Activated T-cell treated with anti-CD3 and anti-CD28 coated beads, Interleukin-2, amount 50 U/mL, for 24 hours (primary cell): ENCODE results near the gene DYNC1LI2.
"Not testable (repeated sequence)": the region's sequence is repeated elsewhere in the genome, so short reads cannot be mapped to it uniquely, and the experiment has no call there.

Experiments
- DNase-seq: peaks from one replicate; pipeline ENCODE4 v3.0.0-alpha.2; 2020
- H3K27ac Mint-ChIP-seq: 2 replicates; pipeline ENCODE4 v1.8.0; 2020; ENCODE audit warnings: mild to moderate bottlenecking, mixed read lengths
- H3K27me3 Mint-ChIP-seq: 2 replicates; pipeline ENCODE4 v1.8.0; 2020; ENCODE audit warnings: mixed read lengths
- H3K36me3 Mint-ChIP-seq: 2 replicates; pipeline ENCODE4 v1.8.0; 2020; ENCODE audit warnings: low read depth, mixed read lengths
- H3K4me1 Mint-ChIP-seq: 2 replicates; pipeline ENCODE4 v1.8.0; 2020; ENCODE audit warnings: low read depth, mixed read lengths
- H3K4me3 Mint-ChIP-seq: 2 replicates; pipeline ENCODE4 v1.8.0; 2020; ENCODE audit warnings: mild to moderate bottlenecking, moderate library complexity, mixed read lengths
- H3K9me3 Mint-ChIP-seq: 2 replicates; pipeline ENCODE4 v1.8.0; 2020; ENCODE audit warnings: mixed read lengths

DYNC1LI2 gene

GRCh38 chr16:66695935-66696668 lies 55.3 kb downstream of the DYNC1LI2 start:
- no peak for DNase-seq
- H3K27ac Mint-ChIP-seq = no peak overlapping the region
- H3K4me1 Mint-ChIP-seq = peaks cover 22% of the 10 kb centered on the region
- H3K9me3 Mint-ChIP-seq = no peaks in the 10 kb centered on the region
- H3K4me3 Mint-ChIP-seq = peak overlapping the region; percentile 71
- no peaks in the 10 kb centered on the region for H3K36me3 Mint-ChIP-seq
- peaks cover 16% of the 10 kb centered on the region for H3K27me3 Mint-ChIP-seq

GRCh38 chr16:66695471-66695934 lies 55.9 kb downstream of the DYNC1LI2 start:
- DNase-seq = peak; percentile 35
- H3K9me3 Mint-ChIP-seq = no peaks in the 10 kb centered on the region

GRCh38 chr16:66693149-66693548 lies 58.3 kb downstream of the DYNC1LI2 start:
- DNase-seq = no peak
- Mint-ChIP-seq H3K36me3 (no peaks in the 10 kb centered on the region), H3K27me3 (peaks cover 20% of the 10 kb centered on the region), H3K4me3 (no peak overlapping the region), H3K4me1 (peaks cover 23% of the 10 kb centered on the region), H3K27ac (no peak overlapping the region), H3K9me3 (no peaks in the 10 kb centered on the region)

More at GRCh38 chr16:66695471-66695934, 55.9 kb downstream of the DYNC1LI2 start:
- peaks cover 23% of the 10 kb centered on the region for H3K4me1 Mint-ChIP-seq
- H3K27me3 Mint-ChIP-seq = peaks cover 17% of the 10 kb centered on the region
- H3K4me3 Mint-ChIP-seq = peak overlapping the region; percentile 71
- no peaks in the 10 kb centered on the region for H3K36me3 Mint-ChIP-seq
- H3K27ac Mint-ChIP-seq = no peak overlapping the region

- DNase-seq = no peak
- Mint-ChIP-seq H3K4me1 (peaks cover 22% of the 10 kb centered on the region), H3K27me3 (peaks cover 18% of the 10 kb centered on the region), H3K27ac (no peak overlapping the region), H3K36me3 (no peaks in the 10 kb centered on the region), H3K4me3 (no peak overlapping the region), H3K9me3 (no peaks in the 10 kb centered on the region)
Measured at GRCh38 chr16:66692341-66692740, 59.1 kb downstream of the DYNC1LI2 start.

GRCh38 chr16:66691234-66691633 lies 60.2 kb downstream of the DYNC1LI2 start:
- DNase-seq = no peak
- no peak overlapping the region for H3K27ac Mint-ChIP-seq
- no peak overlapping the region for H3K4me3 Mint-ChIP-seq
- H3K27me3 Mint-ChIP-seq = peaks cover 17% of the 10 kb centered on the region
- H3K9me3 Mint-ChIP-seq = no peaks in the 10 kb centered on the region
- peaks cover 16% of the 10 kb centered on the region for H3K4me1 Mint-ChIP-seq
- no peaks in the 10 kb centered on the region for H3K36me3 Mint-ChIP-seq

GRCh38 chr16:66690106-66690847 lies 61.1 kb downstream of the DYNC1LI2 start:
- no peak for DNase-seq
- peaks cover 10% of the 10 kb centered on the region for H3K4me1 Mint-ChIP-seq
- no peaks in the 10 kb centered on the region for H3K36me3 Mint-ChIP-seq
- H3K27ac Mint-ChIP-seq = no peak overlapping the region
- H3K9me3 Mint-ChIP-seq = no peaks in the 10 kb centered on the region
- no peak overlapping the region for H3K4me3 Mint-ChIP-seq
- H3K27me3 Mint-ChIP-seq = peaks cover 11% of the 10 kb centered on the region

- Mint-ChIP-seq H3K27ac (no peak overlapping the region), H3K4me3 (no peak overlapping the region), H3K27me3 (peaks cover 3% of the 10 kb centered on the region), H3K9me3 (no peaks in the 10 kb centered on the region), H3K36me3 (no peaks in the 10 kb centered on the region), H3K4me1 (peaks cover 3% of the 10 kb centered on the region)
- no peak for DNase-seq
Measured at GRCh38 chr16:66689282-66689681, 62.1 kb downstream of the DYNC1LI2 start.

- no peak overlapping the region for H3K27ac Mint-ChIP-seq
- no peaks in the 10 kb centered on the region for H3K9me3 Mint-ChIP-seq
- no peak overlapping the region for H3K4me3 Mint-ChIP-seq
Measured at GRCh38 chr16:66687906-66688625, 63.3 kb downstream of the DYNC1LI2 start.

GRCh38 chr16:66685501-66686115 lies 65.8 kb downstream of the DYNC1LI2 start:
- not testable (repeated sequence) for H3K36me3 Mint-ChIP-seq, H3K9me3 Mint-ChIP-seq, H3K27ac Mint-ChIP-seq, H3K4me1 Mint-ChIP-seq, DNase-seq, H3K27me3 Mint-ChIP-seq, H3K4me3 Mint-ChIP-seq

More at GRCh38 chr16:66687906-66688625, 63.3 kb downstream of the DYNC1LI2 start:
- Mint-ChIP-seq H3K36me3 (no peaks in the 10 kb centered on the region), H3K27me3 (peaks cover 3% of the 10 kb centered on the region), H3K4me1 (peaks cover 3% of the 10 kb centered on the region)
- no peak for DNase-seq

- no peak overlapping the region for H3K4me3 Mint-ChIP-seq
- no peak for DNase-seq
- H3K9me3 Mint-ChIP-seq = no peaks in the 10 kb centered on the region
- H3K4me1 Mint-ChIP-seq = no peaks in the 10 kb centered on the region
- no peak overlapping the region for H3K27ac Mint-ChIP-seq
- no peaks in the 10 kb centered on the region for H3K36me3 Mint-ChIP-seq
- no peaks in the 10 kb centered on the region for H3K27me3 Mint-ChIP-seq
Measured at GRCh38 chr16:66682271-66682670, 69.1 kb downstream of the DYNC1LI2 start.

GRCh38 chr16:66681676-66682075 lies 69.7 kb downstream of the DYNC1LI2 start:
- no peaks in the 10 kb centered on the region for H3K4me1 Mint-ChIP-seq
- H3K36me3 Mint-ChIP-seq = no peaks in the 10 kb centered on the region
- no peak for DNase-seq
- no peak overlapping the region for H3K4me3 Mint-ChIP-seq
- H3K9me3 Mint-ChIP-seq = no peaks in the 10 kb centered on the region
- no peaks in the 10 kb centered on the region for H3K27me3 Mint-ChIP-seq
- no peak overlapping the region for H3K27ac Mint-ChIP-seq

- no peak overlapping the region for H3K4me3 Mint-ChIP-seq
- H3K27me3 Mint-ChIP-seq = no peaks in the 10 kb centered on the region
- H3K9me3 Mint-ChIP-seq = no peaks in the 10 kb centered on the region
- H3K36me3 Mint-ChIP-seq = no peaks in the 10 kb centered on the region
- DNase-seq = no peak
- no peaks in the 10 kb centered on the region for H3K4me1 Mint-ChIP-seq
- H3K27ac Mint-ChIP-seq = no peak overlapping the region
Measured at GRCh38 chr16:66678337-66678736, 73.1 kb downstream of the DYNC1LI2 start.

GRCh38 chr16:66677836-66678235 lies 73.6 kb downstream of the DYNC1LI2 start:
- H3K27me3 Mint-ChIP-seq = no peaks in the 10 kb centered on the region
- H3K9me3 Mint-ChIP-seq = no peaks in the 10 kb centered on the region
- no peak for DNase-seq
- no peak overlapping the region for H3K4me3 Mint-ChIP-seq
- H3K4me1 Mint-ChIP-seq = no peaks in the 10 kb centered on the region
- no peaks in the 10 kb centered on the region for H3K36me3 Mint-ChIP-seq
- no peak overlapping the region for H3K27ac Mint-ChIP-seq

GRCh38 chr16:66677179-66677578 lies 74.2 kb downstream of the DYNC1LI2 start:
- H3K27ac Mint-ChIP-seq = no peak overlapping the region
- no peaks in the 10 kb centered on the region for H3K36me3 Mint-ChIP-seq
- H3K27me3 Mint-ChIP-seq = no peaks in the 10 kb centered on the region

More at GRCh38 chr16:66677179-66677578, 74.2 kb downstream of the DYNC1LI2 start:
- no peak for DNase-seq
- Mint-ChIP-seq H3K4me3 (no peak overlapping the region), H3K4me1 (no peaks in the 10 kb centered on the region), H3K9me3 (no peaks in the 10 kb centered on the region)
